Smooth muscle cell (in vitro differentiated cells): ENCODE measurements around the gene SPATS2. TPM values are rescaled to one million over a fixed set of nuclear protein-coding genes. Genes with fewer than 3 reads are reported as not detected.

Experiments used
- DNase-seq: peaks from one replicate; lab custom pipeline; 2025; ENCODE audit not compliant: unreplicated experiment; lab: John Stamatoyannopoulos, UW
- H2AFZ ChIP-seq: fragments of 200-600 bp; sonication (generic); 2 replicates; pipeline ENCODE4 v1.6.0; 2016; ENCODE audit warnings: antibody characterized with exemption, low read depth, mild to moderate bottlenecking
- H3F3A ChIP-seq: fragments of 200-600 bp; sonication (generic); 2 replicates; pipeline ENCODE4 v1.6.0; 2017; ENCODE audit warnings: antibody characterized with exemption, low read depth
- H3K27ac ChIP-seq: fragments of 200-600 bp; sonication (generic); 2 replicates; pipeline ENCODE4 v1.5.1; 2016; ENCODE audit warnings: low read depth, mild to moderate bottlenecking
- H3K27me3 ChIP-seq: fragments of 200-600 bp; sonication (generic); 2 replicates; pipeline ENCODE4 v1.6.1; 2016; ENCODE audit warnings: low read depth, mild to moderate bottlenecking
- H3K36me3 ChIP-seq: fragments of 200-600 bp; sonication (generic); 2 replicates; pipeline ENCODE4 v1.5.1; 2016; ENCODE audit warnings: low read depth
- H3K4me1 ChIP-seq: fragments of 200-600 bp; sonication (generic); 2 replicates; pipeline ENCODE4 v1.5.1; 2016; ENCODE audit warnings: low read depth
- H3K4me2 ChIP-seq: fragments of 200-600 bp; sonication (generic); 2 replicates; pipeline ENCODE4 v1.6.0; 2016; ENCODE audit warnings: mild to moderate bottlenecking
- H3K4me3 ChIP-seq: fragments of 200-600 bp; sonication (generic); 2 replicates; pipeline ENCODE4 v1.5.1; 2016; ENCODE audit warnings: mild to moderate bottlenecking
- H3K79me2 ChIP-seq: fragments of 200-600 bp; sonication (generic); 2 replicates; pipeline ENCODE4 v1.6.0; 2016; ENCODE audit warnings: low read depth, mild to moderate bottlenecking
- H3K9ac ChIP-seq: fragments of 200-600 bp; sonication (generic); 2 replicates; pipeline ENCODE4 v1.6.0; 2016; ENCODE audit warnings: low read depth
- H3K9me3 ChIP-seq: fragments of 200-600 bp; sonication (generic); replicated peaks from 2 replicates; pipeline ENCODE4 v1.5.1; 2016; ENCODE audit warnings: low read depth
- H4K20me1 ChIP-seq: fragments of 200-600 bp; sonication (generic); 2 replicates; pipeline ENCODE4 v1.6.0; 2016; ENCODE audit warnings: low read depth
- CTCF ChIP-seq: fragments of 200-600 bp; sonication (generic); IDR thresholded peaks from 2 replicates; pipeline ENCODE4 v1.5.1; 2017; ENCODE audit warnings: borderline replicate concordance, mild to moderate bottlenecking, antibody characterized with exemption; ENCODE audit not compliant: insufficient read depth, poor library complexity, severe bottlenecking
- WGBS: methylation state at CpG from one replicate; pipeline ENCODE4 v1.1.7; 2016; ENCODE audit warnings: low lambda C conversion rate; 5-methylcytosine and 5-hydroxymethylcytosine counted together
- polyA plus RNA-seq: library from polyadenylated mRNA; unstranded; fragments of >200 nt; fragmentation: Nextera tagmentation; extraction: Ambion mirVana; gene quantifications from 2 replicates; pipeline ENCODE4 v1.2.1, GENCODE V29; 2016
- total RNA-seq: library from RNA; depleted of rRNA; stranded (reverse); fragments of >200 nt; gene quantifications from 2 replicates; pipeline ENCODE4 v1.2.3, GENCODE V29; 2014

The SPATS2 gene
- total and polyA plus RNA-seq, 2 experiments from 2014 or later, result 33.6 to 35.6 TPM

GRCh38 chr12:49562233-49562632 lies 195.0 kb downstream of the SPATS2 start:
- Histone ChIP-seq H3K9me3 (no peaks in the 10 kb centered on the region), H3F3A (no peaks in the 10 kb centered on the region), H3K36me3 (no peaks in the 10 kb centered on the region), H3K27ac (no peak overlapping the region), H4K20me1 (no peaks in the 10 kb centered on the region), H3K79me2 (peaks cover 10% of the 10 kb centered on the region), H3K9ac (no peak overlapping the region), H3K4me3 (no peak overlapping the region), H3K4me2 (no peak overlapping the region), H3K27me3 (no peaks in the 10 kb centered on the region), H3K4me1 (peaks cover 4% of the 10 kb centered on the region), H2AFZ (no peak overlapping the region)
- DNase-seq, result no peak
- WGBS, result 96% methylated on average over 6 of the region's 6 CpGs
- no peak for TF ChIP-seq CTCF

DNA sequence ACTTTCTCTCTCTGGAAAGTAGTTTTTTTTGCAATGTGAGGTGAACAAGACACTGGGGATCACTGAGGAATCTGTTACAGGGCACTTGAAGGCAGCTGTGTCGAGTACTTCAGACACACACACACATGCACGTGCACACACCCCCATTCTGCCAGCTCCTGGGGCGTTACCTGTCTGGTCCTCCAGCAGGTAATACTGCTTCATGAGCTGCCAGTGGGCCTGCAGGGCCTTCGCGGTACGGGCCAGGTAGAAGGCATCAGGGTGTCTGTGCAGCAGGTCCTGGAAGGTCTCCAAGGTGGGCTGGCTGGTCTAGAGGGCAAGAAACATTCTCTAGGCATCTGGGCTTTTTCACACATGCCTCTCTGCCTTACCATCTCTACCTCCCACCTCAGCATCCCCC lies 195.6 kb downstream of the SPATS2 start:
- Histone ChIP-seq H3K27me3 (no peaks in the 10 kb centered on the region), H2AFZ (no peak overlapping the region), H3K4me3 (no peak overlapping the region), H3K9me3 (no peaks in the 10 kb centered on the region), H3K4me2 (no peak overlapping the region), H3K9ac (no peak overlapping the region), H3K4me1 (peaks cover 4% of the 10 kb centered on the region), H3K27ac (no peak overlapping the region), H4K20me1 (no peaks in the 10 kb centered on the region), H3F3A (no peaks in the 10 kb centered on the region), H3K36me3 (no peaks in the 10 kb centered on the region), H3K79me2 (peaks cover 14% of the 10 kb centered on the region)
- 98% methylated on average over 6 of the region's 6 CpGs for WGBS
- no peak for DNase-seq
- no peak for TF ChIP-seq CTCF

GRCh38 chr12:49563951-49564685 lies 196.9 kb downstream of the SPATS2 start:
- TF ChIP-seq CTCF, result no peak
- no peaks in the 10 kb centered on the region for H4K20me1 ChIP-seq
- no peak overlapping the region for H3K27ac ChIP-seq
- no peaks in the 10 kb centered on the region for H3K9me3 ChIP-seq
- H3K4me2 ChIP-seq, result no peak overlapping the region
- H3K27me3 ChIP-seq, result no peaks in the 10 kb centered on the region
- no peaks in the 10 kb centered on the region for H3K36me3 ChIP-seq
- no peaks in the 10 kb centered on the region for H3F3A ChIP-seq
- WGBS, result 96% methylated on average over 14 of the region's 14 CpGs
- no peak overlapping the region for H2AFZ ChIP-seq
- H3K79me2 ChIP-seq, result peaks cover 21% of the 10 kb centered on the region
- no peak overlapping the region for H3K9ac ChIP-seq
- no peak overlapping the region for H3K4me3 ChIP-seq
- DNase-seq, result no peak
- peaks cover 9% of the 10 kb centered on the region for H3K4me1 ChIP-seq
